HL-60 (cell line): ENCODE data around the gene DEFB118.

Experiments
- DNase-seq, 2 experiments: peaks; one replicate each; pipeline ENCODE4 v3.0.0-alpha.2; 2010 to 2020; ENCODE audit warnings: low read depth in 1 of 2, low spot score in 1 of 2
- H3K27ac ChIP-seq: fragments of 250-450 bp; sonication (Bioruptor Pico); replicated peaks from 2 replicates; pipeline ENCODE4 v1.5.1; 2020; ENCODE audit warnings: mild to moderate bottlenecking, moderate library complexity
- H3K27me3 ChIP-seq: fragments of 250-450 bp; sonication (Bioruptor Pico); 2 replicates; pipeline ENCODE4 v1.5.1; 2021; ENCODE audit warnings: mild to moderate bottlenecking, moderate library complexity; ENCODE audit not compliant: insufficient read depth, poor library complexity, severe bottlenecking
- H3K4me3 ChIP-seq: replicated peaks from 2 replicates; pipeline ENCODE4 v1.5.1; 2011; ENCODE audit warnings: mild to moderate bottlenecking, control low read depth, low read length; ENCODE audit not compliant: insufficient read depth
- CTCF ChIP-seq: IDR thresholded peaks from one replicate; pipeline ENCODE4 v1.5.1; 2011; ENCODE audit warnings: low read length, control low read depth, inconsistent platforms; ENCODE audit not compliant: insufficient read depth
- GABPA ChIP-seq: IDR thresholded peaks from 2 replicates; pipeline ENCODE4 v1.6.1; 2012; ENCODE audit warnings: low read depth
- POLR2AphosphoS5 ChIP-seq: IDR thresholded peaks from 2 replicates; pipeline ENCODE4 v1.6.1; 2012; ENCODE audit warnings: low read depth
- SPI1 ChIP-seq: IDR thresholded peaks from 2 replicates; pipeline ENCODE4 v1.6.1; 2012; ENCODE audit warnings: low read depth, mild to moderate bottlenecking, borderline replicate concordance
- TF ChIP-seq, protein P1 (sequence below): IDR thresholded peaks from 2 replicates; pipeline ENCODE4 v1.6.1; 2012; ENCODE audit warnings: low read depth; ENCODE audit not compliant: insufficient replicate concordance

The DEFB118 gene

GRCh38 chr20:31403886-31404285 is 35.5 kb downstream of the DEFB118 start:
- Histone ChIP-seq H3K27ac (no peak overlapping the region), H3K4me3 (no peak overlapping the region), H3K27me3 (no peaks in the 10 kb centered on the region)
- no peak for TF ChIP-seq SPI1
- no peak for TF ChIP-seq GABPA
- no peak for TF ChIP-seq CTCF
- TF ChIP-seq, protein P1, sequence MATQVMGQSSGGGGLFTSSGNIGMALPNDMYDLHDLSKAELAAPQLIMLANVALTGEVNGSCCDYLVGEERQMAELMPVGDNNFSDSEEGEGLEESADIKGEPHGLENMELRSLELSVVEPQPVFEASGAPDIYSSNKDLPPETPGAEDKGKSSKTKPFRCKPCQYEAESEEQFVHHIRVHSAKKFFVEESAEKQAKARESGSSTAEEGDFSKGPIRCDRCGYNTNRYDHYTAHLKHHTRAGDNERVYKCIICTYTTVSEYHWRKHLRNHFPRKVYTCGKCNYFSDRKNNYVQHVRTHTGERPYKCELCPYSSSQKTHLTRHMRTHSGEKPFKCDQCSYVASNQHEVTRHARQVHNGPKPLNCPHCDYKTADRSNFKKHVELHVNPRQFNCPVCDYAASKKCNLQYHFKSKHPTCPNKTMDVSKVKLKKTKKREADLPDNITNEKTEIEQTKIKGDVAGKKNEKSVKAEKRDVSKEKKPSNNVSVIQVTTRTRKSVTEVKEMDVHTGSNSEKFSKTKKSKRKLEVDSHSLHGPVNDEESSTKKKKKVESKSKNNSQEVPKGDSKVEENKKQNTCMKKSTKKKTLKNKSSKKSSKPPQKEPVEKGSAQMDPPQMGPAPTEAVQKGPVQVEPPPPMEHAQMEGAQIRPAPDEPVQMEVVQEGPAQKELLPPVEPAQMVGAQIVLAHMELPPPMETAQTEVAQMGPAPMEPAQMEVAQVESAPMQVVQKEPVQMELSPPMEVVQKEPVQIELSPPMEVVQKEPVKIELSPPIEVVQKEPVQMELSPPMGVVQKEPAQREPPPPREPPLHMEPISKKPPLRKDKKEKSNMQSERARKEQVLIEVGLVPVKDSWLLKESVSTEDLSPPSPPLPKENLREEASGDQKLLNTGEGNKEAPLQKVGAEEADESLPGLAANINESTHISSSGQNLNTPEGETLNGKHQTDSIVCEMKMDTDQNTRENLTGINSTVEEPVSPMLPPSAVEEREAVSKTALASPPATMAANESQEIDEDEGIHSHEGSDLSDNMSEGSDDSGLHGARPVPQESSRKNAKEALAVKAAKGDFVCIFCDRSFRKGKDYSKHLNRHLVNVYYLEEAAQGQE = no peak
- TF ChIP-seq POLR2AphosphoS5 = no peak
- no peak for DNase-seq

GRCh38 chr20:31406115-31406514 is 37.7 kb downstream of the DEFB118 start, which contains the start of gene DEFB121:
DEFB121 (minus strand) TSS chr20:31406215; CDS start chr20:31406152, 63 bp downstream.
- H3K27ac ChIP-seq = no peak within 1 kb of the TSS
- H3K27me3 ChIP-seq = no peaks in the 10 kb centered on the region
- H3K4me3 ChIP-seq = no peak within 1 kb of the TSS
- TF ChIP-seq CTCF (no peak), POLR2AphosphoS5 (no peak), SPI1 (no peak), GABPA (no peak)
- TF ChIP-seq, protein P1 = no peak
- no peak for DNase-seq

DNA sequence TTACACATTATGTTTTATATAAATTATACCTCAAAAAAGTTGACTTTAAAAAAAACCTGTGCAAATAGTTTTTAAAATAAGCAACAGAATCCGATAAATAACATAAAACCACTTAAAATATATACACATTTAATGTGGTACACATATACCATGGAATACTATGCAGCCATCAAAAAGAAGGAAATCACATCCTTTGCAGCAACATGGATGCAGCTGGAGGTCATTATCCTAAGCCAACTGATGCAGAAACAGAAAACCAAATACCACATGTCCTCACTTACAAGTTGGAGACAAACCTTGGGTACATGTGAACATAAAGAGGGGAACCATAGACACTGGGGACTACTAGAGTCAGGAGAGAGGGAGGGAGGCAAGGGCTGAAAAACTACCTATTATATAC is 41.6 kb downstream of the DEFB118 start:
- H3K27me3 ChIP-seq = no peaks in the 10 kb centered on the region
- TF ChIP-seq SPI1 = no peak
- TF ChIP-seq, protein P1 = no peak
- TF ChIP-seq CTCF = no peak
- TF ChIP-seq GABPA = no peak
- TF ChIP-seq POLR2AphosphoS5 = no peak
- no peak for DNase-seq
- H3K27ac ChIP-seq = no peak overlapping the region
- no peak overlapping the region for H3K4me3 ChIP-seq
